Esophagus mucosa (tissue), 1 donor: ENCODE results near the gene CHID1. TPM values are rescaled to one million over a fixed set of nuclear protein-coding genes. Genes with fewer than 3 reads are reported as not detected.
A peak's percentile ranks its signal among the peaks of the same experiment; 100 is the strongest.

ENCODE experiments used
- ATAC-seq: fragments of 200-7000 bp; cut with Tn5 transposase; one replicate; pipeline ENCODE4 v1.9.1; 2020
- total RNA-seq: library from RNA; stranded (reverse); gene quantifications from one replicate; pipeline ENCODE4 v1.2.4, GENCODE V29; 2023
- donor health status: DM: yes; HTN: yes; CAD: no.

CHID1 gene
- total RNA-seq, 1 donor from 2014 or later, result 56.6 TPM

- ATAC-seq, result no peak
Measured at GRCh38 chr11:884578-885070, 26.0 kb downstream of the CHID1 start.

- peak; percentile 9 for ATAC-seq
Measured at GRCh38 chr11:883527-883926, 27.1 kb downstream of the CHID1 start.

DNA sequence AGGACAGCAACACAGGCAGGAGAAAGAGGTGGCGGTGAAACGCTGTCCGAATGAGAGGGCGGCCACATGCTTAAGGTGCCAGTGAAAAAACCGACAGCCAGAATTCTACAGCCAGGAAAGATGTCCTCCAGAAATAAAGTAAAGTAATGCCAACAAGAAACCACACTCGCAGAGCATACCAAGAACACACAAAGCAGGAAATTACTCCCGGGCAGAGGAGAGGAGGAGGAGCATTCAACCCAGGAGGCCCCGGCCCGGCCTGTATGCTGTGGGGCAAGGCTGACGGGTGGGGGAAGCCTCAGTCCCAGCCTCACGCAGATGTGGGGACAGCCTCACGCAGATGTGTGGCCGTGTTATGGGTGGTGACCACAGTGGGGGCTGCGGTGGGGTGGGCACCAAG is 28.0 kb downstream of the CHID1 start:
- ATAC-seq, result peak; percentile 13

- no peak for ATAC-seq
Measured at GRCh38 chr11:880447-880846, 30.2 kb downstream of the CHID1 start.

- ATAC-seq, result peak; percentile 11
Measured at GRCh38 chr11:877565-877964, 33.0 kb downstream of the CHID1 start.

DNA sequence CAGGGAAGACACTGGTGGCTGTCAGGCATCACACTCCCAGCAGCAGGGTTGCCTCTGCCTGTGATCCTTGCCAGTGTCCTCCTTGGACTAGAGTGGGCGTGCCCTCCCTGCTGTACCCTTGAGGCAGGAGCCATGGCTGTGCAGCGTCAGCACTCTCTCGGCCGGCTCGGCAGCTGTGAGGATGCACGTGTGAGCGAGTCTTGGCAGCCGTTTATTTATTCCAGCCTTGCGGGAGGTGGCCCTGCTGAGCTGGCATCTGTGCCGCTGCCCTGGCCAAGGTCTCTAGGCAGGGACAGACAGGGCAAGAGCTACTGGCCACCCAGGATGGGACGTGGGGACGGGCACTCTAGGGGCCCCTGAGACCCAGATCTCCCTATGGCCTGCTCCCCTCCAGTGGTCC is 34.1 kb downstream of the CHID1 start:
- peak; percentile 82 for ATAC-seq

DNA sequence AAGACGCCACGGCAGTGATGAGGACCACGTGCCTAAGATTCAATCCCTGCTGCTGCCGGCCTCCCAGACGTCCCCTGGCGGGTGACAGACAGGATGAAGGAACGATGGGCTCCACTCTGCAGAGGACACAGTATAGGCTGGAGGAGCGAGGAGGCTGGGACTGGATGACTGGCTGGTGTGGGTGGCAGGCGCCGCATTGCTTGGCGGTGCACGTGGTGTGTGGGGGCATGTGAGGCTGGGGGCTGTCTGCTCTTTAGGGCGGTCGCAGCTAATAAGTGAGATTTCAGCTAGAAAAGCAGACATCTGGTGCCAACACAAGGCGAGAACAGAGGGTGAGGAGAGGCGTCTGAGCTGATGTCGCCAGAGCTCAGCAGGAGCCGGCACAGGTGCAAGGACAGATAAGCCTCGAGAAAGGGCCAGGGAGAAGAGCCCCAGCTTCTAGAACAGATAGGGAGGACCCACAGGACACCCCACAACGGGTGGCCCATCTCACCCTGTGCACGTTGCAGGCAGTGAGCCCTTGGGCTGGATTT is 34.8 kb downstream of the CHID1 start:
- ATAC-seq, result peak; percentile 9

DNA sequence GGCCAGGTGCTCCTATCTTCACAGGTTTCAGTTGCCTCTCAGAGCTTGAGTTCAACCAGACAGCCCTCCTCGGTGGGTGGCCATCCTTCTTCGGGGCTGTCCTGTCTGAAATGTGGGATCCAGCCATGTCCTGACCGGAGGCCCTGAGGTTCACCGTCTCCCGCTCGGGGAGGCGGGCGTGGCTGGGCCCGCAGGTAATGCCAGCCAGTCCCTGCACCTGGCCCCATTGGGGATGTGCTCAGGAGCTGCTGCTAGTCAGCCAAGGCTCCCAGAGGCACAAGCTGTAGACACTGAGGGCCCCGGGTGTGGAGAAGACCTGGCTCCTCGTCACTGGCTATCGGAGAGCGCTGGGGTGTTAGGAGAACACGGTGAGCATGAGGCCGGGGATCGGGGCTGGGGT is 35.4 kb downstream of the CHID1 start:
- ATAC-seq, result no peak

DNA sequence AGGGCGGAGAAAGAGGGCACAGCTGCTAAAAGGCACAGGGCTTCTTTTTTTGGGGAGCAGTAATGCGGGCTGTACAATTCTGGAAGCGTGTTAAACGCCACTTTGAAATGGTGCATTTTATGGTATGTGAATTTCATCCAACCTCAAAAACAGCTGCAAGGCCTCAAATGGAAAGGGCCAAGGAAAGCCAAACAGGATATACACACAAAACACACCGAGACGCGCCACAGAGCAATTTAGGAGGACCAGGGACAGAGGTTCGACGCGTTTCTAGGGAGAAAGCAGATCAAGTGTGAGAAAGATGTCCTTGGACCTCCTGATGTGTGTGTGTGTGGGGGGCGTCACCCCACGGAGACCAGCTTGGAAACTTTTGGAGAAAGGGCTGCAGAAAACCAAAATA is 36.9 kb downstream of the CHID1 start:
- no peak for ATAC-seq

- no peak for ATAC-seq
Measured at GRCh38 chr11:872799-873198, 37.8 kb downstream of the CHID1 start.

- no peak for ATAC-seq
Measured at GRCh38 chr11:871472-871871, 39.1 kb downstream of the CHID1 start.

DNA sequence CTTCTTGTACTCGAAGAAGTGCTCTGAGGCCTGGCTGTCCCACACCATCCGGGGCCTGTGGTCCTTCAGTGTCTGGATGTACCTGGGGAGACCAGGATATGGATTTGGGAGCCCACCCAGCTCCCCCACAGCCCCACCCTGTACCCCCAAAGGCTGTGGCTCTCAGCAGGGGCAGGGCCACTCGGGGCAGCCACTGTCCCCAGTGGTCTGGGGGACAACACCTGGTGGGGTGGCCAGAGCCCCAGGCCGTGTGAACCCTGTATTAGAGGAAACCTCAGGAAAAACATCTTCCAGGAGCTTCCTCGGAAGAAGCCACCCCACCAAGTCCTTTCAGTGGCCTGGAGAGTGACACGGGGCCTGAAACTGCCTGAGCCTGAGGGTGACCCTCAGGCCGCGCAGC is 40.2 kb downstream of the CHID1 start:
- ATAC-seq, result no peak

DNA sequence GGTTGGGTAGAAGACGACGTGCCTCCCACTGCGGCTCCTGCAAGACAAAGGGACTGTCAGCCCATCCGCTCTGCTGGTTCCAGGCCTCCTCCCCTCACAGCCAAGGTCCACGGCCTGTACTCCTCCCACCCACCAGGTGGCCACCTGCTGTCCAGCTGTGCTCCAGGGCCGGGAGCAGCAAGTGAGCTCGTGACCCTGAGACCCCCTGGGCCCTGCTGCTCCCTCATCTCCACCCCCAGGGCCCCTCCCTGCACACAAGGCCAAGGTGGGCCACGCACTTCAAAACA is 40.5 kb downstream of the CHID1 start:
- no peak for ATAC-seq

DNA sequence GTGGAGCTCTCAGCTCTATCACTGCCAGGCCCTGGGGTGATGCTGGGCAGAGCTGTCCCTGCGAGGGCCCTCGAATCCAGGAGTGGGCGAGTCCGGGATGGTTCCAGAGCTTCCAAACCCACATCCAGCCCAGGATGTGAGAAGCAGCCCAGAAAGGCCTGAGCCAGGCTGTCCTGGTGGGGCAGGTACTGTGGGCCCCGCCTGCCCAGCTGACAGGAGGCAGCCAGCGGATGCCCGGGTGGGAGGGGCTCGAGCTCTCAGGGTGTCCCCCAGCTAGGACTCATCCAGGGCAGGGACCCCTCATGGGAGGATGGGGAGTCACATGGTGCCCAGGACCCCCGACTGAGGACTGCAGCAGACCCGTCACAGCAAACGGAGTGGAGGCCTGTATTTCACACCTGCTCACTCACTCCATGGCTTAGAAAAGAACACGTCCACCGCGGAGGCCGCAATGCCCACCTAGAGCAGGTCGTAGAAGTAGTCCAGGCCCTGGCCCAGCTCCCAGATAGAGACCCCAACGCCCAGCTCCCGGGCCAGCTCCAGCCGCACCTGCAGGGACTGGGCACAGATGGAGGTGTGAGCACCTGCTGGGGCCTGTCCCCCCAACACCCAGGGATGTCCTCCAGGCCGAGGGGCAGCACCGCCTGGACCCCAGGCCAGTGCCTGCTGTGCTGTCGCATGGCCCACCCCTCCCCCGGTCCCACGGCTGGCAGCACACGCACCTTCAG is 41.0 kb downstream of the CHID1 start:
- ATAC-seq, result no peak

DNA sequence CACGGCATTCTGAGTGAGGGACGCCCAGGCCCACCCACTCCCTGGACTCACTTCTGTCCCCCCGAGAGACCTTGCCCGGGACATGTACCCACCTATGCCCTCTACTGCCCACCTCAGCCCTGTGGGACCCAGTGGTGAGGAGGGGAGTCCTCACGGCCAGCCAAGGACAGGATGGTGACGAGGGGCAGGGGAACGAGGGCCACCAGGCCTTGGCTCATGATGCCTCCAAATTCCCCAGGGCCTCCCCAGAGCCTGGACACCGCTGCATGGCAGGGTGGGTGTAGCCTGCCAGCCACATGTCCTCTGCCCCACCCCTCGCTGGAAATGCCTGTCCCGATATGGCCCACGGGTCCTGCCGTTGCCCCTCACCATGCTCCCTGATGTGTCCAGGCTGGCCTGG is 41.8 kb downstream of the CHID1 start:
- ATAC-seq, result no peak

DNA sequence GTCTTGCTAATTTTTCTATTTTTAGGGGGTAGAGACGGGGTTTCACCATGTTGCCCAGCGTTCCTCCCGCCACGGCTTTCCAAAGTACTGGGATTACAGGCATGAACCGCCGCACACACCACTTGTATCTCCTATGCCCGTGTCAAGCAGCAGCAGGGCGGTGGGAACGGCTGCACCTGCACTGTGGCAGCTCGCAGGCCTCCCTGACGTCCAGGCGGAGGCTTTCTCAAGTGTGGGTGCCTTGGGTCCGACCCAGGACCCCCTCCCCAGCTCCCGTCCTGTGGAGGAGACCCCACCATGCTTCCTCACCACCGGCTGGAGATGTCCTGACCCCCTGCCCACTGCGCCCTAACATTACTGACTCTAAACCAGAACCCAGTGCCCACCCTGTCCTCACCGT is 42.2 kb downstream of the CHID1 start:
- ATAC-seq, result no peak

- no peak for ATAC-seq
Measured at GRCh38 chr11:867856-868358, 42.7 kb downstream of the CHID1 start.

GRCh38 chr11:866481-866880 is 44.1 kb downstream of the CHID1 start:
- no peak for ATAC-seq

- no peak for ATAC-seq
Measured at GRCh38 chr11:865462-866430, 44.9 kb downstream of the CHID1 start.

- ATAC-seq, result no peak
Measured at GRCh38 chr11:864898-865297, 45.7 kb downstream of the CHID1 start.

- ATAC-seq, result no peak
Measured at GRCh38 chr11:863910-864827, 46.4 kb downstream of the CHID1 start.
